Smooth muscle cell (in vitro differentiated cells): Measurements from ENCODE around the gene SLAMF9. TPM values are rescaled to one million over a fixed set of nuclear protein-coding genes. Genes with fewer than 3 reads are reported as not detected.

ENCODE experiments used
- DNase-seq: peaks from one replicate; lab custom pipeline; 2025; ENCODE audit not compliant: unreplicated experiment; lab: John Stamatoyannopoulos, UW
- H2AFZ ChIP-seq: fragments of 200-600 bp; sonication (generic); 2 replicates; pipeline ENCODE4 v1.6.0; 2016; ENCODE audit warnings: antibody characterized with exemption, low read depth, mild to moderate bottlenecking
- H3F3A ChIP-seq: fragments of 200-600 bp; sonication (generic); 2 replicates; pipeline ENCODE4 v1.6.0; 2017; ENCODE audit warnings: antibody characterized with exemption, low read depth
- H3K27ac ChIP-seq: fragments of 200-600 bp; sonication (generic); 2 replicates; pipeline ENCODE4 v1.5.1; 2016; ENCODE audit warnings: low read depth, mild to moderate bottlenecking
- H3K27me3 ChIP-seq: fragments of 200-600 bp; sonication (generic); 2 replicates; pipeline ENCODE4 v1.6.1; 2016; ENCODE audit warnings: low read depth, mild to moderate bottlenecking
- H3K36me3 ChIP-seq: fragments of 200-600 bp; sonication (generic); 2 replicates; pipeline ENCODE4 v1.5.1; 2016; ENCODE audit warnings: low read depth
- H3K4me1 ChIP-seq: fragments of 200-600 bp; sonication (generic); 2 replicates; pipeline ENCODE4 v1.5.1; 2016; ENCODE audit warnings: low read depth
- H3K4me2 ChIP-seq: fragments of 200-600 bp; sonication (generic); 2 replicates; pipeline ENCODE4 v1.6.0; 2016; ENCODE audit warnings: mild to moderate bottlenecking
- H3K4me3 ChIP-seq: fragments of 200-600 bp; sonication (generic); 2 replicates; pipeline ENCODE4 v1.5.1; 2016; ENCODE audit warnings: mild to moderate bottlenecking
- H3K79me2 ChIP-seq: fragments of 200-600 bp; sonication (generic); 2 replicates; pipeline ENCODE4 v1.6.0; 2016; ENCODE audit warnings: low read depth, mild to moderate bottlenecking
- H3K9ac ChIP-seq: fragments of 200-600 bp; sonication (generic); 2 replicates; pipeline ENCODE4 v1.6.0; 2016; ENCODE audit warnings: low read depth
- H3K9me3 ChIP-seq: fragments of 200-600 bp; sonication (generic); replicated peaks from 2 replicates; pipeline ENCODE4 v1.5.1; 2016; ENCODE audit warnings: low read depth
- H4K20me1 ChIP-seq: fragments of 200-600 bp; sonication (generic); 2 replicates; pipeline ENCODE4 v1.6.0; 2016; ENCODE audit warnings: low read depth
- WGBS: methylation state at CpG from one replicate; pipeline ENCODE4 v1.1.7; 2016; ENCODE audit warnings: low lambda C conversion rate; 5-methylcytosine and 5-hydroxymethylcytosine counted together
- polyA plus RNA-seq: library from polyadenylated mRNA; unstranded; fragments of >200 nt; fragmentation: Nextera tagmentation; extraction: Ambion mirVana; gene quantifications from 2 replicates; pipeline ENCODE4 v1.2.1, GENCODE V29; 2016
- total RNA-seq: library from RNA; depleted of rRNA; stranded (reverse); fragments of >200 nt; gene quantifications from 2 replicates; pipeline ENCODE4 v1.2.3, GENCODE V29; 2014
- TF ChIP-seq, protein P1 (sequence below): fragments of 200-600 bp; sonication (generic); IDR thresholded peaks from 2 replicates; pipeline ENCODE4 v1.5.1; 2017; ENCODE audit warnings: borderline replicate concordance, mild to moderate bottlenecking, antibody characterized with exemption; ENCODE audit not compliant: insufficient read depth, poor library complexity, severe bottlenecking

SLAMF9 gene
- total and polyA plus RNA-seq, 2 experiments from 2014 or later = 1.3 to 2.1 TPM

DNA sequence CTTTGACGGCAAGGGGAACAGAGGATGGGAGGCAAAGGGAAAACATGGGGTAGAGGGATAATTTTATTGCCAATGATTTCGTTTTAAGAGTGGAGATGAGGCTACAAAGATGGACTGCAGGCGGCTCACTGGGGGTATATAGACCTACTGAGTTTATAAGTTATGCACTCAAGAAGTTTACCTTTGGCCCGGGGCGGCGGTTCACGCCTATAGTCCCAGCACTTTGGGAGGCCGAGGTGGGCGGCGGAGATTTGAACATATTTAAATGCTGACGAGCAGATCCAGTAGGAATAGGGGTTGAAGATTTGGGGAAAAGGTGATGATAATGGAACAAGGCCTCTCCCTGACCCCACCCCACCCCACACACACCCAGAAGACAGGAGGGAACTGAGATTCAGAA is 8.1 kb upstream of the SLAMF9 start:
- Histone ChIP-seq H3K4me2 (no peak overlapping the region), H3K4me3 (no peak overlapping the region)
- TF ChIP-seq, protein P1, sequence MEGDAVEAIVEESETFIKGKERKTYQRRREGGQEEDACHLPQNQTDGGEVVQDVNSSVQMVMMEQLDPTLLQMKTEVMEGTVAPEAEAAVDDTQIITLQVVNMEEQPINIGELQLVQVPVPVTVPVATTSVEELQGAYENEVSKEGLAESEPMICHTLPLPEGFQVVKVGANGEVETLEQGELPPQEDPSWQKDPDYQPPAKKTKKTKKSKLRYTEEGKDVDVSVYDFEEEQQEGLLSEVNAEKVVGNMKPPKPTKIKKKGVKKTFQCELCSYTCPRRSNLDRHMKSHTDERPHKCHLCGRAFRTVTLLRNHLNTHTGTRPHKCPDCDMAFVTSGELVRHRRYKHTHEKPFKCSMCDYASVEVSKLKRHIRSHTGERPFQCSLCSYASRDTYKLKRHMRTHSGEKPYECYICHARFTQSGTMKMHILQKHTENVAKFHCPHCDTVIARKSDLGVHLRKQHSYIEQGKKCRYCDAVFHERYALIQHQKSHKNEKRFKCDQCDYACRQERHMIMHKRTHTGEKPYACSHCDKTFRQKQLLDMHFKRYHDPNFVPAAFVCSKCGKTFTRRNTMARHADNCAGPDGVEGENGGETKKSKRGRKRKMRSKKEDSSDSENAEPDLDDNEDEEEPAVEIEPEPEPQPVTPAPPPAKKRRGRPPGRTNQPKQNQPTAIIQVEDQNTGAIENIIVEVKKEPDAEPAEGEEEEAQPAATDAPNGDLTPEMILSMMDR = no peak

DNA sequence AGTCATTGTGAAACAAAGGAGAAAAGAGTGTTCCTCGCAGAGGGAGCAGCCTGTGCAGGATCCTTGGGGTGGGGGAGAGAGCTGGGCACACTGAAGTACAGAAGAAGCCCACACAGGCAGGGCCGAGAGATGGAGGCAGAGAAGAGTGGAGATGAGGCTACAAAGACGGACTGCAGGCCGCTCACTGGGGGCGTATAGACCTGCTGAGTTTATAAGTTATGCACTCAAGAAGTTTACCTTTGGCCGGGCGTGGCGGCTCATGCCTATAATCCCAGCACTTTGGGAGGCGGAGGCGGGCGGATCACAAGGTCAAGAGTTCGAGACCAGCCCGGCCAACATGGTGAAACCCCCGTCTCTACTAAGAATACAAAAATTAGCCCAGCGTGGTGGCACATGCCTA is 7.6 kb upstream of the SLAMF9 start:
- no peak overlapping the region for H3K9ac ChIP-seq
- H3K36me3 ChIP-seq = no peaks in the 10 kb centered on the region
- H3K79me2 ChIP-seq = no peaks in the 10 kb centered on the region
- no peak overlapping the region for H3K4me2 ChIP-seq
- 96% methylated on average over 15 of the region's 15 CpGs for WGBS
- H3K27ac ChIP-seq = no peak overlapping the region
- no peaks in the 10 kb centered on the region for H3K9me3 ChIP-seq
- H4K20me1 ChIP-seq = no peaks in the 10 kb centered on the region
- DNase-seq = no peak
- no peaks in the 10 kb centered on the region for H3K4me1 ChIP-seq
- no peaks in the 10 kb centered on the region for H3F3A ChIP-seq
- H2AFZ ChIP-seq = no peak overlapping the region
- TF ChIP-seq, protein P1 = no peak
- peaks cover 16% of the 10 kb centered on the region for H3K27me3 ChIP-seq
- no peak overlapping the region for H3K4me3 ChIP-seq

More for the DNA sequence above, 8.1 kb upstream of the SLAMF9 start:
- Histone ChIP-seq H3F3A (no peaks in the 10 kb centered on the region), H4K20me1 (no peaks in the 10 kb centered on the region), H3K27me3 (peaks cover 22% of the 10 kb centered on the region), H3K27ac (no peak overlapping the region), H3K4me1 (no peaks in the 10 kb centered on the region), H2AFZ (no peak overlapping the region), H3K79me2 (no peaks in the 10 kb centered on the region), H3K9ac (no peak overlapping the region), H3K36me3 (no peaks in the 10 kb centered on the region), H3K9me3 (no peaks in the 10 kb centered on the region)
- 95% methylated on average over 11 of the region's 11 CpGs for WGBS
- no peak for DNase-seq

DNA sequence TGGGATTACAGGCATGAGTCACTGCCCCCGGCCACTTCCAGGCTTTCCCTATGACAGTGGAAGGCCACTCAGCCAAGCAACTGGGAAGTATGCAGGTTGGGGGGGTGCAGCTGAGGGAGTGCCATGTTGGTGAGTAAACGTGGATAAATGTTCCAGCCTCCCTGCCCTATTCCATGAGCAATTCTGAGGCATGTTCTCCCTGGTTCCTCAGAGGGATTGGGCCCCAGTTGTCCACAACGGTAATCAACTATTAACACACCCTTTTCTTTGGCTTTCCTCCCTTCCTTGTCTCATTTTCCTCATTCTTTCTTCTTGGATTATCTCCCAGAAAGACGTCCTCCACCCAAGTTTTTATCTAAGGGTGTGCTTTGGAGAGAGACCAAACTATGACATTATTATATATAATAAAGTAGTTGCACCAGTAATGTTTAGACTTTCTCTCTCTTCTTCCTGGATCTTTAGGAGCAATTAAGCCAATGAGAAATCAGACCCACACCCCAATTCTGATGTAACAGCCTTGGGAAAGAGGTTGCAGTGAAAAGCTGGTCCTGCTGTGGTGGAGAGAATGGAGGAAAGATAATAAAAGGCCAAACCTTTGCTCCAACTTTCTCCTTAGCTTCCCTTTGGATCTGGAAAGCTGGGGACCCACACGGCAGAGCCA is 6.8 kb upstream of the SLAMF9 start:
- Histone ChIP-seq H3K36me3 (no peaks in the 10 kb centered on the region), H2AFZ (no peak overlapping the region), H3K9ac (no peak overlapping the region), H3F3A (no peaks in the 10 kb centered on the region), H3K9me3 (no peaks in the 10 kb centered on the region), H4K20me1 (no peaks in the 10 kb centered on the region), H3K4me3 (no peak overlapping the region), H3K27me3 (peaks cover 11% of the 10 kb centered on the region), H3K4me1 (no peaks in the 10 kb centered on the region), H3K79me2 (no peaks in the 10 kb centered on the region), H3K27ac (no peak overlapping the region), H3K4me2 (no peak overlapping the region)
- WGBS = 80% methylated on average over 5 of the region's 5 CpGs
- DNase-seq = no peak
- TF ChIP-seq, protein P1 = no peak

DNA sequence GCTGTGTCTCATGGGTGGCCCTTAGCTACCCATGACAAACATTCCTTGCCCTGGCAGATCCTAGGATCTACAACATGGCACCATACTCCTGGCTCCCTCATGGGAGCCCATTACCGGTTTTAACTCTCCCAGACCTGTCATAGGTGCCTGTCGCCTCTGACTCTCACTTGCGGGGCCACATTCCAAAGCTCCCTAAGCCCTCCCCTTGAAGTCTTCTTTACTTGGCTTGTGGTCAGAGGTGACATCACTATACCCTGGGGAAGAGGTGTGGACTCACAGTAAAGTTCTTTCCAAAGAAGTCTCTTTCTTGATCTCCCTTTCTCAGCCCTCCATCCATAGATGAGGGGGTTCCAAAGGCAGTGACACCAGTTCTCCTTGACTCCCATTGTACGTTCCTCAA is 5.4 kb upstream of the SLAMF9 start:
- Histone ChIP-seq H3K4me2 (no peak overlapping the region), H3K36me3 (no peaks in the 10 kb centered on the region), H3K9me3 (no peaks in the 10 kb centered on the region), H3K79me2 (no peaks in the 10 kb centered on the region), H4K20me1 (no peaks in the 10 kb centered on the region), H3K27ac (no peak overlapping the region), H3F3A (no peaks in the 10 kb centered on the region), H3K4me1 (no peaks in the 10 kb centered on the region), H2AFZ (no peak overlapping the region), H3K9ac (no peak overlapping the region), H3K4me3 (no peak overlapping the region), H3K27me3 (no peaks in the 10 kb centered on the region)
- DNase-seq = no peak
- TF ChIP-seq, protein P1 = no peak
- 45% methylated on average over 4 of the region's 4 CpGs for WGBS
